ENCODE measurements around the gene LIG1. TPM values are rescaled to one million over a fixed set of nuclear protein-coding genes. Genes with fewer than 3 reads are reported as not detected.

Gene LIG1
- total and polyA plus RNA-seq, 2 of the 13 experiments (the other 11 are each of a cell fraction or from before 2014, with no cell fraction given) = 20.1 to 64.4 TPM

DNA sequence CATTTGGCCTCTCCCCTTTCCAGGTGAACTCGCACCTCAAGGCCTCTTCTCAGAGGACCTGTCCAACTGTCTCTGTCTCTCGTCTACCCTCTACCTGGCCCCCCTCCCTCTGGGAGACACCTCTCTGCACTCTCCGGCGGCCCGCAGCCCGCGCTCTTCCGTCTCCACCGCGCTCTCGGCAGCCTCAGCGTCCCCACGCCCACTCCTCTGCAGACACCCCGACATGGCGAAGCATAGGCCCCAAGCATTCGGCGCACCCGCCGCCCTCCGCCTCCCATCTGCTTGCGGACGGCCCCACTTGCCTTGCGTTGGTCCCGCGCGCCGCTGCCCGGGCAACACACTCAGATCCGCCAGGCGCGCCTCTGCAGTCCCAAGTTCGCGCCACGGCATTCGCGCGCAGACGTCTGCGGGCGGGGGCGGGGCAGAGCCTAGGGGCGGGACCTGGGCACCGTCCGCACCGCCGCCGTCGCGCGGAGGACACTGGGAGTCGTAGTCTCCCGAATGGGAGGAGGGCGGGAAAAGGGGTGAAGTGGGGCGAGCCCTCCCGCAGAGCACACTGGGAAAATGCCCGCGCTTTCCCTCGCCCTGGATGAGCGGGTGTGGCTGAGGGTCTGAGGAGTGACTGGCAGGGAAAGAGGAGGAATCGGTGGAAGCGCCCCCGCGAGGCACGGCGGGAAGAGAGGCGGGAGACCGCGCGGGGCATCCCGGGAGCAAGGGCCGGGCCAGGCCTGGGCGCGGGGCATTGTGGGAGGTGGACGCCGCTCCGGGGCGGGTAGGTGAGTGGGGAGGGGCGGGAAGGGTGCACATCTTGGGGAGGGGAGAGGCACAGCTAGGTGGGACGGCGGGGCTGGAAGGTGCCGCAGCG lies at the start of gene LIG1, which contains the start of gene ZSWIM9 (continued):
- TF ChIP-seq ZNF850 (CRISPR knock-in tag; conservative IDR thresholded peaks at IDR 0.05) (no peak), NRL (CRISPR knock-in tag; IDR thresholded peaks at IDR 0.05; ENCODE audit: borderline replicate concordance) (0 out of 2 replicates have a peak, but pooled peaks have one; percentile 49), ZKSCAN8 (CRISPR knock-in tag; IDR thresholded peaks at IDR 0.05; ENCODE audit: borderline replicate concordance) (no peak), POGZ (CRISPR knock-in tag; IDR thresholded peaks at IDR 0.05) (peak; percentile 70), GATA4 (IDR thresholded peaks at IDR 0.05; ENCODE audit: borderline replicate concordance, low read depth) (no peak), SATB2 (CRISPR knock-in tag; IDR thresholded peaks at IDR 0.05) (no peak), CBX2 (IDR thresholded peaks at IDR 0.05; ENCODE audit: low read depth, low read length) (no peak), CBX2 (CRISPR knock-in tag; IDR thresholded peaks at IDR 0.05; ENCODE audit: low read depth) (no peak), CBFB (CRISPR knock-in tag; IDR thresholded peaks at IDR 0.05) (no peak), TCF7 (IDR thresholded peaks at IDR 0.05; ENCODE audit: low read depth) (no peak), ZFX (CRISPR knock-in tag; IDR thresholded peaks at IDR 0.05; ENCODE audit: low read depth) (peak; percentile 86), ZNF564 (CRISPR knock-in tag; IDR thresholded peaks at IDR 0.05) (peak; percentile 79; the same call in 1 of the 2 replicates), ZNF44 (CRISPR knock-in tag; IDR thresholded peaks at IDR 0.05) (0 out of 2 replicates have a peak, but pooled peaks have one; percentile 71), ZNF292 (CRISPR knock-in tag; IDR thresholded peaks at IDR 0.05; ENCODE audit: borderline replicate concordance, low read depth) (no peak), STAG1 (CRISPR knock-in tag; IDR thresholded peaks at IDR 0.05) (no peak), ZNF703 (CRISPR knock-in tag; IDR thresholded peaks at IDR 0.05; ENCODE audit: borderline replicate concordance) (no peak), MAF1 (CRISPR knock-in tag; IDR thresholded peaks at IDR 0.05; ENCODE audit: borderline replicate concordance) (no peak), ZNF891 (CRISPR knock-in tag; IDR thresholded peaks at IDR 0.05) (no peak), ZFP1 (CRISPR knock-in tag; IDR thresholded peaks at IDR 0.05) (0 out of 2 replicates have a peak, but pooled peaks have one; percentile 41), NR2C2 (CRISPR knock-in tag; IDR thresholded peaks at IDR 0.05; ENCODE audit: borderline replicate concordance) (peak; percentile 84), ZNF354B (CRISPR knock-in tag; IDR thresholded peaks at IDR 0.05) (no peak), ONECUT2 (CRISPR knock-in tag; IDR thresholded peaks at IDR 0.05) (no peak), SP5 (CRISPR knock-in tag; IDR thresholded peaks at IDR 0.05; ENCODE audit: borderline replicate concordance, low read depth) (peak; percentile 83; the same call in 1 of the 2 replicates), MAFF (IDR thresholded peaks at IDR 0.05; ENCODE audit: low read depth, low read length) (no peak), TFAP4 (IDR thresholded peaks at IDR 0.05; ENCODE audit: borderline replicate concordance, low read depth) (no peak; the same call in 1 of the 2 replicates), ZFP62 (CRISPR knock-in tag; IDR thresholded peaks at IDR 0.05) (0 out of 2 replicates have a peak, but pooled peaks have one; percentile 34), ZBTB20 (CRISPR knock-in tag; IDR thresholded peaks at IDR 0.05; ENCODE audit: borderline replicate concordance, low read depth) (no peak; the same call in 1 of the 2 replicates), ZNF17 (CRISPR knock-in tag; IDR thresholded peaks at IDR 0.05) (no peak), HOXA9 (CRISPR knock-in tag; IDR thresholded peaks at IDR 0.05; ENCODE audit: borderline replicate concordance) (peak; percentile 83), KDM4B (CRISPR knock-in tag; IDR thresholded peaks at IDR 0.05) (no peak)
- TF ChIP-seq, protein P1, sequence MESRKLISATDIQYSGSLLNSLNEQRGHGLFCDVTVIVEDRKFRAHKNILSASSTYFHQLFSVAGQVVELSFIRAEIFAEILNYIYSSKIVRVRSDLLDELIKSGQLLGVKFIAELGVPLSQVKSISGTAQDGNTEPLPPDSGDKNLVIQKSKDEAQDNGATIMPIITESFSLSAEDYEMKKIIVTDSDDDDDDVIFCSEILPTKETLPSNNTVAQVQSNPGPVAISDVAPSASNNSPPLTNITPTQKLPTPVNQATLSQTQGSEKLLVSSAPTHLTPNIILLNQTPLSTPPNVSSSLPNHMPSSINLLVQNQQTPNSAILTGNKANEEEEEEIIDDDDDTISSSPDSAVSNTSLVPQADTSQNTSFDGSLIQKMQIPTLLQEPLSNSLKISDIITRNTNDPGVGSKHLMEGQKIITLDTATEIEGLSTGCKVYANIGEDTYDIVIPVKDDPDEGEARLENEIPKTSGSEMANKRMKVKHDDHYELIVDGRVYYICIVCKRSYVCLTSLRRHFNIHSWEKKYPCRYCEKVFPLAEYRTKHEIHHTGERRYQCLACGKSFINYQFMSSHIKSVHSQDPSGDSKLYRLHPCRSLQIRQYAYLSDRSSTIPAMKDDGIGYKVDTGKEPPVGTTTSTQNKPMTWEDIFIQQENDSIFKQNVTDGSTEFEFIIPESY (CRISPR knock-in tag; IDR thresholded peaks at IDR 0.05) = no peak
